H1 (cell line): ENCODE measurements around the gene ARID1B. TPM values are rescaled to one million over a fixed set of nuclear protein-coding genes. Genes with fewer than 3 reads are reported as not detected.

Source experiments
- CTCF ChIA-PET: fragments of 300-600 bp; sonication (Branson Sonifier 250); formaldehyde crosslinking; loops from one replicate; lab custom pipeline; 2021; ENCODE audit not compliant: partially characterized antibody; lab: Charles Lee
- POLR2A ChIA-PET: fragments of 300-600 bp; sonication (Branson Sonifier 250); formaldehyde crosslinking; loops from one replicate; lab custom pipeline; 2021; ENCODE audit warnings: inconsistent platforms; ENCODE audit not compliant: partially characterized antibody; lab: Charles Lee
- DNase-seq, 2 experiments: peaks; one replicate each; pipeline versions ENCODE4 v3.0.0 to v3.0.0-alpha.2; 2010 to 2022; ENCODE audit warnings: low spot score in 2 of 2, low read depth in 1 of 2, mixed read lengths in 1 of 2
- FAIRE-seq: peaks from 2 replicates; lab custom pipeline; 2011; peaks lifted over from hg19 to GRCh38; lab: Jason Lieb, UNC
- H2AFZ ChIP-seq: 2 replicates; pipeline ENCODE4 v1.8.1; 2012; ENCODE audit warnings: low read length, inconsistent platforms
- H2AK5ac ChIP-seq: 2 replicates; pipeline ENCODE4 v1.6.1; 2013; ENCODE audit warnings: low read depth, low read length
- H2BK120ac ChIP-seq: replicated peaks from 2 replicates; pipeline ENCODE3; 2013; ENCODE audit warnings: low read depth, low read length, inconsistent platforms
- H2BK12ac ChIP-seq: 2 replicates; pipeline ENCODE4 v1.6.1; 2013; ENCODE audit warnings: low read depth, low read length
- H2BK15ac ChIP-seq: 2 replicates; pipeline ENCODE4 v1.6.1; 2013; ENCODE audit warnings: low read length
- H2BK20ac ChIP-seq: 2 replicates; pipeline ENCODE4 v1.6.1; 2013; ENCODE audit warnings: low read length
- H2BK5ac ChIP-seq: 2 replicates; pipeline ENCODE4 v1.6.1; 2013; ENCODE audit warnings: low read depth, low read length
- H3K14ac ChIP-seq: 2 replicates; pipeline ENCODE4 v1.6.1; 2013; ENCODE audit warnings: inconsistent platforms; ENCODE audit not compliant: insufficient read length
- H3K18ac ChIP-seq: 2 replicates; pipeline ENCODE4 v1.6.1; 2013; ENCODE audit warnings: low read length; ENCODE audit errors: extremely low read depth
- H3K23ac ChIP-seq: 2 replicates; pipeline ENCODE4 v1.6.1; 2013; ENCODE audit warnings: inconsistent platforms; ENCODE audit not compliant: insufficient read length
- H3K23me2 ChIP-seq: 2 replicates; pipeline ENCODE4 v1.6.1; 2013; ENCODE audit warnings: low read depth, low read length
- H3K27ac ChIP-seq: 2 replicates; pipeline ENCODE4 v1.6.1; 2011; ENCODE audit warnings: low read depth, low read length, inconsistent platforms
- H3K27me3 ChIP-seq, 4 experiments: replicated peaks in 1 of 4; 1 replicate in 1 of 4; 2 replicates in 3 of 4; pipeline versions ENCODE4 v1.6.1 to v1.8.1; 2011 to 2013; ENCODE audit warnings: low read length in 3 of 4, mild to moderate bottlenecking in 3 of 4, inconsistent platforms in 2 of 4, mixed read lengths in 2 of 4, moderate library complexity in 1 of 4; ENCODE audit not compliant: control insufficient read depth in 3 of 4, insufficient read depth in 3 of 4; ENCODE audit errors: extremely low read depth in 1 of 4
- H3K36me3 ChIP-seq, 4 experiments: 2 replicates each; pipeline versions ENCODE4 v1.6.1 to v1.8.1; 2011 to 2013; ENCODE audit warnings: mild to moderate bottlenecking in 4 of 4, low read length in 3 of 4, moderate library complexity in 2 of 4, control low read depth in 1 of 4, inconsistent platforms in 1 of 4; ENCODE audit not compliant: insufficient read depth in 4 of 4, control insufficient read depth in 2 of 4
- H3K4ac ChIP-seq: replicated peaks from 2 replicates; pipeline ENCODE3; 2013; ENCODE audit warnings: low read length, low read depth, mixed read lengths, inconsistent platforms; ENCODE audit not compliant: insufficient read length
- H3K4me1 ChIP-seq, 4 experiments: replicated peaks in 1 of 4; 1 replicate in 1 of 4; 2 replicates in 3 of 4; pipeline versions ENCODE4 v1.6.1 to v1.8.1; 2011 to 2013; ENCODE audit warnings: low read length in 3 of 4, inconsistent platforms in 2 of 4, mixed read lengths in 1 of 4; ENCODE audit not compliant: insufficient read depth in 4 of 4, control insufficient read depth in 3 of 4
- H3K4me2 ChIP-seq, 2 experiments: 2 replicates each; pipeline versions ENCODE4 v1.6.1 to v1.8.1; 2011 to 2013; ENCODE audit warnings: low read depth in 2 of 2, low read length in 2 of 2, control low read depth in 1 of 2, inconsistent platforms in 1 of 2, mild to moderate bottlenecking in 1 of 2; ENCODE audit not compliant: insufficient read depth in 1 of 2
- H3K4me3 ChIP-seq, 4 experiments: fragments of 200-600, 300-600 bp in 1 of 4; sonication (generic), shearing (Covaris generic), sonication (Bioruptor Twin) in 1 of 4; 2 replicates each; pipeline versions ENCODE4 v1.5.1 to v1.8.1; 2011 to 2016; ENCODE audit warnings: low read length in 4 of 4, low read depth in 3 of 4, control low read depth in 2 of 4, inconsistent platforms in 2 of 4, mild to moderate bottlenecking in 2 of 4, mixed read lengths in 1 of 4, moderate library complexity in 1 of 4; ENCODE audit not compliant: insufficient read depth in 2 of 4; ENCODE audit errors: extremely low read depth in 1 of 4
- H3K56ac ChIP-seq: replicated peaks from 2 replicates; pipeline ENCODE3; 2013; ENCODE audit warnings: low read depth, mild to moderate bottlenecking, mixed read lengths, low read length, inconsistent platforms; ENCODE audit not compliant: insufficient read length
- H3K79me1 ChIP-seq: 2 replicates; pipeline ENCODE4 v1.6.1; 2013; ENCODE audit warnings: low read depth, low read length, control low read depth
- H3K79me2 ChIP-seq, 2 experiments: 2 replicates each; pipeline versions ENCODE4 v1.6.1 to v1.8.1; 2012 to 2013; ENCODE audit warnings: low read length in 2 of 2, mild to moderate bottlenecking in 2 of 2, inconsistent platforms in 1 of 2; ENCODE audit not compliant: insufficient read depth in 2 of 2, control insufficient read depth in 1 of 2
- H3K9ac ChIP-seq, 4 experiments: replicated peaks in 1 of 4; 1 replicate in 1 of 4; 2 replicates in 3 of 4; pipeline versions ENCODE4 v1.6.1 to v1.8.1; 2011 to 2013; ENCODE audit warnings: low read depth in 3 of 4, low read length in 3 of 4, control low read depth in 2 of 4, mild to moderate bottlenecking in 2 of 4, moderate library complexity in 2 of 4, inconsistent platforms in 1 of 4; ENCODE audit errors: extremely low read depth in 1 of 4
- H3K9me3 ChIP-seq, 2 experiments: 2 replicates each; pipeline versions ENCODE4 v1.6.1 to v1.8.1; 2012 to 2013; ENCODE audit warnings: mild to moderate bottlenecking in 2 of 2, moderate library complexity in 2 of 2, control low read depth in 1 of 2, inconsistent platforms in 1 of 2, low read depth in 1 of 2, low read length in 1 of 2, mixed read lengths in 1 of 2; ENCODE audit not compliant: insufficient read depth in 2 of 2
- H4K20me1 ChIP-seq, 2 experiments: replicated peaks in 1 of 2; 2 replicates each; pipeline versions ENCODE3 to v1.8.1; 2011 to 2013; ENCODE audit warnings: inconsistent platforms in 2 of 2, low read length in 2 of 2, mild to moderate bottlenecking in 1 of 2; ENCODE audit not compliant: insufficient read depth in 2 of 2, control insufficient read depth in 1 of 2
- H4K5ac ChIP-seq: 2 replicates; pipeline ENCODE4 v1.6.1; 2013; ENCODE audit warnings: low read length, low read depth, mixed read lengths, inconsistent platforms; ENCODE audit not compliant: insufficient read length
- H4K8ac ChIP-seq: 2 replicates; pipeline ENCODE4 v1.8.0; 2013; ENCODE audit warnings: mild to moderate bottlenecking, moderate library complexity, low read length, inconsistent platforms; ENCODE audit not compliant: insufficient read depth; ENCODE audit errors: extremely low read depth
- H4K91ac ChIP-seq: replicated peaks from 2 replicates; pipeline ENCODE3; 2013; ENCODE audit warnings: low read length, mixed read lengths, inconsistent platforms; ENCODE audit not compliant: insufficient read length
- BCL11A ChIP-seq, 2 experiments: IDR thresholded peaks; one replicate each; pipeline ENCODE4 v1.6.1; 2011; ENCODE audit warnings: low read depth in 2 of 2, low read length in 2 of 2, mild to moderate bottlenecking in 2 of 2
- CEBPB ChIP-seq: IDR thresholded peaks from 2 replicates; pipeline ENCODE4 v1.6.1; 2012; ENCODE audit warnings: low read depth, low read length
- CHD1 ChIP-seq: IDR thresholded peaks from 2 replicates; pipeline ENCODE4 v1.6.1; 2012; ENCODE audit warnings: low read depth, low read length, improper control_type of control experiment
- CTBP2 ChIP-seq: IDR thresholded peaks from 2 replicates; pipeline ENCODE4 v1.7.0; 2011; ENCODE audit warnings: borderline replicate concordance, mild to moderate bottlenecking, moderate library complexity, mixed read lengths, low read length; ENCODE audit not compliant: insufficient read depth, insufficient read length
- FOSL1 ChIP-seq: IDR thresholded peaks from 2 replicates; pipeline ENCODE4 v1.6.1; 2011; ENCODE audit warnings: mild to moderate bottlenecking, low read depth, low read length, moderate library complexity; ENCODE audit not compliant: insufficient read depth
- HDAC6 ChIP-seq: IDR thresholded peaks from one replicate; pipeline ENCODE4 v1.7.1; 2012; ENCODE audit warnings: low read depth, mild to moderate bottlenecking, inconsistent platforms, low read length, moderate library complexity
- JUN ChIP-seq: IDR thresholded peaks from 2 replicates; pipeline ENCODE4 v1.6.1; 2011; ENCODE audit warnings: low read depth, mild to moderate bottlenecking, improper control_type of control experiment, low read length
- KDM4A ChIP-seq: IDR thresholded peaks from one replicate; pipeline ENCODE4 v1.7.1; 2012; ENCODE audit warnings: low read depth, mild to moderate bottlenecking, moderate library complexity, low read length, inconsistent platforms; ENCODE audit not compliant: severe bottlenecking
- PHF8 ChIP-seq: fragments of 200-600 bp; sonication (generic); conservative IDR thresholded peaks from 2 replicates; pipeline ENCODE4 v1.7.1; 2012; ENCODE audit warnings: low read depth, mild to moderate bottlenecking, inconsistent platforms, low read length, moderate library complexity
- POLR2AphosphoS5 ChIP-seq: IDR thresholded peaks from 2 replicates; pipeline ENCODE4 v1.6.1; 2011; ENCODE audit warnings: low read depth, low read length
- POU5F1 ChIP-seq: IDR thresholded peaks from 2 replicates; pipeline ENCODE4 v1.6.1; 2011; ENCODE audit warnings: low read depth, mild to moderate bottlenecking, low read length, moderate library complexity
- RAD21 ChIP-seq, 2 experiments: IDR thresholded peaks in 1 of 2; conservative IDR thresholded peaks in 1 of 2; 2 replicates each; pipeline ENCODE4 v1.6.1; 2011; ENCODE audit warnings: low read depth in 2 of 2, low read length in 2 of 2, improper control_type of control experiment in 1 of 2, inconsistent platforms in 1 of 2, mild to moderate bottlenecking in 1 of 2, moderate library complexity in 1 of 2
- SP4 ChIP-seq: IDR thresholded peaks from 2 replicates; pipeline ENCODE4 v1.6.1; 2012; ENCODE audit warnings: low read length, inconsistent platforms
- YY1 ChIP-seq: IDR thresholded peaks from 2 replicates; pipeline ENCODE4 v1.6.1; 2011; ENCODE audit warnings: low read depth, mild to moderate bottlenecking, low read length
- WGBS, 2 experiments: shearing (Covaris generic) in 1 of 2; methylation state at CpG; one replicate each; pipeline versions ENCODE4 v1.1.6 to v1.1.7; 2013 to 2015; ENCODE audit warnings: low lambda C conversion rate in 2 of 2, mixed read lengths in 2 of 2, inconsistent platforms in 1 of 2, low coverage in 1 of 2, missing lambda C conversion rate in 1 of 2; ENCODE audit not compliant: insufficient replicate concordance in 2 of 2, insufficient coverage in 1 of 2, insufficient read length in 1 of 2; ENCODE audit errors: extremely low coverage in 1 of 2, missing lambda C conversion rate in 1 of 2; 5-methylcytosine and 5-hydroxymethylcytosine counted together
- polyA plus RNA-seq, 7 experiments: library from polyadenylated mRNA; depleted of rRNA in 3 of 7; stranded (reverse) in 5 of 7; unstranded in 2 of 7; fragments of >200 nt in 5 of 7; fragments of 200-250 nt in 2 of 7; gene quantifications; 1 replicate in 5 of 7; 2 replicates in 1 of 7; 4 replicates in 1 of 7; pipeline versions ENCODE4 v1.2.1 to v1.2.3, GENCODE V29; 2011 to 2013; ENCODE audit warnings: missing spikeins in 2 of 7, mixed read lengths in 2 of 7
- total RNA-seq: library from RNA; stranded (reverse); fragmentation: NEBNext Ultra II Directional; extraction: Animal tissue kit (Norgen Biotek cat#: 25700); gene quantifications from 2 replicates; pipeline ENCODE4 v1.2.1, GENCODE V29; 2021

Gene ARID1B
- total and polyA plus RNA-seq, 2 of the 8 experiments (the other 6 are each of a cell fraction or from before 2014, with no cell fraction given), result 24.3 to 70.3 TPM

DNA sequence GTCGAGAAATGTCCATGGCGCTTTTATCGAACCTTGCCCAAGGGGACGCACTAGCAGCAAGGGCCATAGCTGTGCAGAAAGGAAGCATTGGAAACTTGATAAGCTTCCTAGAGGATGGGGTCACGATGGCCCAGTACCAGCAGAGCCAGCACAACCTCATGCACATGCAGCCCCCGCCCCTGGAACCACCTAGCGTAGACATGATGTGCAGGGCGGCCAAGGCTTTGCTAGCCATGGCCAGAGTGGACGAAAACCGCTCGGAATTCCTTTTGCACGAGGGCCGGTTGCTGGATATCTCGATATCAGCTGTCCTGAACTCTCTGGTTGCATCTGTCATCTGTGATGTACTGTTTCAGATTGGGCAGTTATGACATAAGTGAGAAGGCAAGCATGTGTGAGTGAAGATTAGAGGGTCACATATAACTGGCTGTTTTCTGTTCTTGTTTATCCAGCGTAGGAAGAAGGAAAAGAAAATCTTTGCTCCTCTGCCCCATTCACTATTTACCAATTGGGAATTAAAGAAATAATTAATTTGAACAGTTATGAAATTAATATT lies 430.4 kb downstream of the ARID1B start:
- no peaks in the 10 kb centered on the region for H3K79me2 ChIP-seq
- H4K8ac ChIP-seq, result no peak overlapping the region
- no peak overlapping the region for H2AK5ac ChIP-seq
- H4K5ac ChIP-seq, result no peak overlapping the region
- no peak overlapping the region for H3K4me3 ChIP-seq
- peaks cover 0 to 4% of the 10 kb centered on the region in 2 experiments for H4K20me1 ChIP-seq
- no peak overlapping the region for H3K4me2 ChIP-seq
- FAIRE-seq (no peak), DNase-seq (peak in 1 of 2 experiments; percentile 30)
- H3K4me1 ChIP-seq, result no peaks in the 10 kb centered on the region
- H2BK120ac ChIP-seq, result no peak overlapping the region
- no peak overlapping the region for H3K14ac ChIP-seq
- H3K23ac ChIP-seq, result no peak overlapping the region
- peaks cover 0 to 48% (median 14%) of the 10 kb centered on the region in 4 experiments; a peak in 6 of 8 replicates for H3K36me3 ChIP-seq
- H3K27ac ChIP-seq, result no peak overlapping the region
- CTCF ChIA-PET, result interaction anchor here (1.0 kb wide), 1 partner anchor 9 kb away, joined by 3 read pairs; no protein-coding TSS in a partner anchor
- no peak overlapping the region for H2AFZ ChIP-seq
- H2BK5ac ChIP-seq, result no peak overlapping the region
- no peak overlapping the region for H3K18ac ChIP-seq
- H3K9ac ChIP-seq, result no peak overlapping the region
- H2BK15ac ChIP-seq, result no peak overlapping the region
- H3K56ac ChIP-seq, result no peak overlapping the region
- POLR2A ChIA-PET, result no interaction called here
- no peaks in the 10 kb centered on the region for H3K79me1 ChIP-seq
- H2BK20ac ChIP-seq, result no peak overlapping the region
- no peaks in the 10 kb centered on the region for H3K23me2 ChIP-seq
- H3K4ac ChIP-seq, result no peak overlapping the region
- no peak overlapping the region for H4K91ac ChIP-seq
- no peaks in the 10 kb centered on the region for H3K27me3 ChIP-seq
- no peak overlapping the region for H2BK12ac ChIP-seq
- H3K9me3 ChIP-seq, result no peaks in the 10 kb centered on the region
- WGBS, 2 experiments, result 93% methylated on average over 15 of the region's 15 CpGs; no CpG with 5 or more reads in 1 of the 2 experiments
- no peak for TF ChIP-seq SP4
- TF ChIP-seq CEBPB, result no peak
- no peak for TF ChIP-seq KDM4A
- TF ChIP-seq JUN, result no peak
- TF ChIP-seq BCL11A (IDR thresholded peaks at IDR 0.05; ENCODE audit: low read depth in 2 of 2, low read length in 2 of 2), result no peak
- no peak for TF ChIP-seq RAD21 (IDR thresholded peaks at IDR 0.05 in 1 of 2, conservative IDR thresholded peaks at IDR 0.05 in 1 of 2; ENCODE audit: low read depth in 2 of 2, low read length in 2 of 2)
- no peak for TF ChIP-seq PHF8
- TF ChIP-seq CHD1, result no peak
- TF ChIP-seq HDAC6, result no peak
- TF ChIP-seq POLR2AphosphoS5, result no peak
- TF ChIP-seq CTBP2, result no peak
- no peak for TF ChIP-seq YY1
- TF ChIP-seq POU5F1, result no peak
- TF ChIP-seq FOSL1, result no peak
